GM18520 (cell line): ENCODE measurements around the gene STK40.

Source experiments
- ATAC-seq: cut with Tn5 transposase; IDR thresholded peaks from one replicate; pipeline ENCODE4 v1.9.1; 2021; ENCODE audit not compliant: unreplicated experiment

The STK40 gene

DNA sequence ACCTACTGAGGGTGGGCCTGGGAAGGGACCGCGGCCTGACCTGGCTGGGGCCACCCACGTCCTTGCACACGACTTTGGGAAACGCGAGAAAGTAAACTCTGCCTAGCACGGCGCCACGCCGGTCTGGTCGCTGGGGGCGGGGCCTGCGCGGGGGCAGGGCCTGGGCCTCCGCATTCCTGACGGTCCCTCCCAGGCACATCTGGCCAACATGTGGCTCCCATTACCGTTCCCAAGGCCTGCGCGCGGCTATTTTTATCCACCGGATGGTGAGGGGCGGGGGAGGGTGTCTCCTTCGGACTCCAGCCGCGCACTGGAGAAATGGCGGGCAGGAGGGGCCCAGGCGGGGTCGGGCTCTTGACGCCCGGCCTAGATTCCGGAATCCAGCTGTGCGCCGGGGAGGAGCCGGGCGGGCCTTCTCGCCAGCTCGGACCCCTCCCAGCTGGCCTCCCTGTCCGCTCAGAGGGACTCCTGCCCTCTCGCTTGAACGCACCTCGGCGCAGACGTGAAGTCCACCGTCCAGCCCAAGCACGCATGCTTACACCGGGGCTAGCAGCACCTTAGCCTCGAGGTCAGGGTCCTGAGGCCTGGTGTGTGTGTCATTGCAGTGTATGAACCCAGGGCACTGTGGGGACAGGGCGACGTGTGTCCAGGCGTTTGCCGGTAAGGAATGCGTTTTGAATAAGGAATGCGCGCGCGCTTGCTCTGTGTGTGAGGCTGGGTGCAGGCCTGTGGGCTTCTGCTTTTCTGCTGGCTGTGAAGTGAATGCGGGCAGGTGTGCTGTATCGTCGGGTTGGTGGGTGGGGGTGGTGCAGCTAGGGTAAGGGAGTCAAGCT lies 64.4 kb downstream of the STK40 start:
- ATAC-seq: no peak

DNA sequence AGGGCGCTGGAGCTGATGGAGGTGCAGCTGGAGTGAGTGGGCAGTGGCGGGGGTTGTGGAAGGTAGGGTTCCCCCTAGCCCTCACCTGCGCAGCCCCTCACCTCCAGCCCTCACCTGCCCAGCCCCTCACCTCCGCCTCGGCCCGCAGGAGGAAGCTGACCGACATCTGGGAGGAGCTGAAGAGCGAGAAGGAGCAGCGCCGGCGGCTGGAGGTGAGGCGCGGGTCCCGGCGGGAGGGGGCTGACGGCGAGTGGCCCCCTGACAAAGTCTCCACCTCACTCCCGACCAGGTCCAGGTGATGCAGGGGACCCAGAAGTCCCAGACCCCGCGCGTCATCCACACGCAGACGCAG lies 65.0 kb downstream of the STK40 start:
- no peak for ATAC-seq

DNA sequence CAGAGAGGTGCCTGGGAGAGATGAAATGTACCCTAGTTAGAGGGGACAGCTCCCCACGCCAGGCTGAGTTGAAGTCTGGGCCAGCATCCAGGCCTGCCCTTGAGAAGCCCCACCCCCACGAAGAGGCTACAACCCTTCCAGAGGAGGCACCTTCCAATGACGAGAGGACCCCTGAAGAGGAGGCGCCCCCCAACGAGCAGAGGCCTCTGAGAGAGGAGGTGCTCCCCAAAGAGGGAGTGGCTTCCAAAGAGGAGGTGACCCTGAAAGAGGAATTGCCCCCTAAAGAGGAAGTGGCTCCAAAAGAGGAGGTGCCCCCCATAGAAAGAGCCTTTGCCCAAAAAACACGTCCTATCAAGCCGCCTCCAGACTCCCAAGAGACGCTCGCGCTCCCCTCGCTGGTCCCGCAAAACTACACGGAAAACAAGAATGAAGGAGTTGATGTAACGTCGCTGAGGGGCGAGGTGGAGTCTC lies 65.4 kb downstream of the STK40 start:
- ATAC-seq: no peak

DNA sequence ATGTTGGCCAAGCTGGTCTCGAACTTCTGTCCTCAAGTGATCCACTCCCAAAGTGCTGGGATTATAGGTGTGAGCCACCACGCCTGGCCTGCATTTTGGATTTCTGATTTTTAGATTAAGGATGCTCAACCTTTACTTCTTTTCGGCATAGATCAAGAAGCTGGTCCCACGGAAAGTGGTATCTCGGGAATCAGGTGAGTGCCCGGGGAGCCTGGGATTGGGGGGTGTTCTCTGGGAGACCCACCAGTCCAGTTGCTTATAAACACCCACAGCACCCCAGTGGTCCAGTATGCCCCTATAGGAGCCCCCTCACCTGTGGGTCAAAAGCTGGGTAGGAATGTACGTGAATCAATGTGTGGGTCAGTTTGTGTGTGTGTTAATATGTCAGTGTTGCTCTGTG lies 76.3 kb downstream of the STK40 start:
- no peak for ATAC-seq

DNA sequence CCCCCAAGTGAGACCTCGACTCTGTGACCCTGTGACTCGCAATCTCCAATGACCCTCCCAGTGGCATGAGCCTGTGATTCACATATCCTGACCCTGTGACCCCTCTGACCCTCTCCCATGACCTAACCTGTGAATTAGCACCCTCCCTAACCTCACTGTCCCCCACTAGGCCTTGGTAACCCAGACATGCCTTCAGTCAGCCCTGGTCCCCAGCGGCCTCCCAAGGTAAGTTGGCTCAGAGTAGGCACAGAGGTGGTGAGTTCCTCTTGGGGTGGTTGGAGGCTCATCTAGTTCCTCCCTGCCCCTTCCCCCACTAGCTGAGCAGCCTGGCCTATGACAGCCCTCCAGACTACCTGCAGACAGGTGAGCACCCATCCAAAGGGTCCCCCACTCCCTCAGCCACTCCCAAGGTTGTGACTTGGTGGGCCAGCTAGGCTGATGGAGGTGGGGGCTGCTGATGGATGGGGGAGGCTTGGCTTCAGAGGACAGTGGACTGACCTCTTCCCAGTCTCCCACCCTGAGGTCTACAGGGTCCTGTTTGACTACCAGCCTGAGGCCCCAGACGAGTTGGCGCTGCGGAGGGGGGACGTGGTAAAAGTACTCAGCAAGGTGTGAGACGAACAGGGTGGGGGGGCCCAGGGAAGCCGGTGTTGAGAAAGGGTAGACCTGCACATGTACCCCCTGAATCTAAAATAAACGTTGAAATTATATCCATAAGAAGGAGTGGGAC lies 78.0 kb downstream of the STK40 start:
- no peak for ATAC-seq

DNA sequence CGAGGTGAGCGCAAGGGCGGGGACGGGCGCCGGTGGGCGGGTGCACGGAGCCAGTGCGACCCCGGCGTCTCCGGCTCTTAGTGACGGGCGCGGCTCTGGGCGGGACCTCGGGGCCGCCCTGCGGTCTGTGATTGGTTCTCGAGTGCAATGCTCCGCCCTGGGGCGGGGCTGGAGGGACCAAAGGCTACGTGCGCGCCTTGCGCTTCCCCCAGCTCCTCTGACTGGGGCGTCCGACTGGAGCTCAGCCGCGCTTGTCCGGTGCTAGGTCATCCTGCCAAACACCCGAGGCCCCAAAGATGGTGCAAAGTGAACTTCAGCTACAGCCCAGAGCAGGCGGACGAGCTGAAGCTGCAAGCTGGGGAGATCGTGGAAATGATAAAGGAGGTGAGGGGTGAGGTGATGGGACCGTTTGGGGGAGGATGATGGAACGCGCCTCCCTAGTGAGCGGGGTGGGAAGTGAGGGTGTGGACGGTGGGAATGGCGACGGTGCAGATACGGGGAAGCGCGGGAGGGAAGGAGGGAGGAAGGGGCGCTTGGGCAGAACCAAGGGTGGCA lies 78.7 kb downstream of the STK40 start:
- peak; percentile 98 for ATAC-seq

DNA sequence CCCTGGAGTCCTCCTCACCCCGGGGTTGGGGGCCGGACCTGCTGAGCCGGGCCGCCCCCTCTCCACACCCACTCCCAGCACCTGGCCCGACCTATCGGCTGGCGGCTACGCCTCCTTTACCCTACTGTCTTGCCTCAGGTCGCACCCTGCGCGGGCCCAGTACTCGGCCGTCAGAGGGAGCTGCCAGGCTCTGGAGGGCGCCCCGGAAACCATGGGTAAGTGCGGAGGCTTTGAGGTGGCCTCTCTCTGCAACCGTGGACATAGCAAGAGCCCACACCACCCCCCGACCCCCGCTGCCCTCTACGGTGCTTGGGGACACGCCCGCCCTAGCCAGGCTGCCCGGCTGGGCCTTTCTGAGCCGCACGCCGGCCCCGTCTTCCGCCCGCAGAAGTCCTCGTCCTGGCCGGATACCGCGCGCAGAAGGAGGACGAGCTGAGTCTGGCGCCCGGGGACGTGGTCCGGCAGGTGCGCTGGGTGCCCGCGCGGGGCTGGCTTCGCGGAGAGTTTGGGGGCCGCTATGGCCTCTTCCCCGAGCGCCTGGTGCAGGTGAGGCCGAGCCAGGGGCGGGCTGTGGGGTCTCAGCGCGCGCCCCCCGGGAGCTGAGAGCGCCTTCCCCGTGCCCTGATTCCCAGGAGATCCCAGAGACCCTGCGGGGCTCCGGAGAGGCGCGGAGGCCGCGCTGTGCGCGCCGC lies 79.4 kb downstream of the STK40 start, which contains the start of gene SH3D21:
TSS of gene SH3D21 (plus strand) at position 159 of the 692 bp plus-strand sequence. CDS start at position 212, 53 bp downstream.
- ATAC-seq: peak; percentile 13

DNA sequence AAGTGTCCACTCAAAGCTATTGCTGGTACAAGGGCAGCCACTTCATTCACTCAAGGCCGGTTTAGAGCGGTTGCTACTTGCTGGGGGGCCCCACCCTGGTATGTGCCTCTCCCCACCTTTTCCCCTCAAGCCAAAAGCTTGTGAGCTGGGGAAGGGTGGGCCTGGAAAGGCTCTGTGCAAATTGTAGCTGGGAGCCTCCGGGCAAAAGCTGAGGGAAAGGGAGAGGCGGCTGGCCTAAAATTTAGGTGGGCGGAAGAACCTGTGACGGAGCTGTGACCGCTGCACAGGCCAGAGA lies 79.9 kb downstream of the STK40 start:
- ATAC-seq: no peak

DNA sequence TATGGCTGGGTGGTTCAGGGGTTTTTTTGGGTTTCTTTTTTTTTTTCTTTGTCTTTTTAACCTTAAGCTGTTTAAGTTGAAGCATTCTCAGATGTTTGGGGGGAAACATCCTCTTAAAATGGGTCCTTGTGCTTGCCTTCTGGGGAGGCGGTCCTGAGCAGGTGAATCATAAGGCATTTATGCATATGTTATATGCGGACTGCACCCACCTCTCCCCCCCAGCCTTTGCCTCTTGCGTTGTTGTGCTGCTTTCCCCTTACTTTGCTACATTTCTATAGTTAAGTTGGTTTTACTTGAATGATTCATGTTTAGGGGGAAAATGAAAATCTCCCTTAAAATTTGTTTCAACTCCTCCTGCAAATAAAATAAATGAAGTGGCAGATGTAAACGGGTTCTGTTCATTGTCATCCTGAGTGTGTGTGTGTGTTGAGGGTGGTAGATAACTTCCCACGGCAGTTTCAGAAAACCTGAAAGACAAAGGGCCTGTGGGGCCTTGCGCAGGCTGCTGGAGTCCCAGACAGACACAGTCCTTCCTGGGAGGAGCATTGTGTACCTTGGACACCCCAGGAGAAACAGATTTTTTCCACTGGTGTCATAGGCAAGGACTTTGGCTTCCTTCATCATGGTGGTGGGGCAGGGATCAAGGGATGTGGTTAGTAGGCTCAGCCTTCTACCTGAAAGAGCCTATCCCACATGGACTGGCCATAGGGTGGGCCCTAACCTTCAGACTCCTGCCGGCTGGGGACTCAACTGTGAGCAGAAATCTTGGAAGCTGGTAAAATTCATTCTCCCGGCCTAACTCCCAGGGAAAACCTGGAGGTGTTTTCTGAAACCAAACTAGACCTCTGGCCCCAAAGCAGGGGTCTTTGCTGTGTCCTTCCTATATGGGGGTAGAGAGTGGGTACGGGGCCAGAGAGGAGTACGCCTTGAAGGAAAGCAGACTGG lies 80.5 kb downstream of the STK40 start:
- no peak for ATAC-seq

DNA sequence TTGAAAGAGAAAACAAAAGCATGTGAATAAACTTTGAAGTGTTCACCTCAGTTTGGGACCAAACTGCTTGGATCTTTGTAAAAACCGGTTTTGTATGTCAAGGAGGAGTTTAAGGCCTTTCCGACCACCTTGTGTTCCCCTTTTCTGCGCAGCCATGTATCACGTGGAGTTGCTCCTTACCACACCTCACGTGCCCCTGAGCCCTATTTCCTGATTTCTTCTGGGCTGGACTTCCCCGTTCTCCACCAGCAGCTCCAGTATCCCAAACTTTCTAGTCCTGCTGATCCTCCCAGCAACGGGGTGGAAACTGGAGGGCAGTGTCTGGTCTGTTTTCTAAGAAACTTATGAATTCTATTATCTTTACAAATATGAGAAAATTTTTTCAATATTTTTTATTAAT lies 81.2 kb downstream of the STK40 start:
- ATAC-seq: no peak

DNA sequence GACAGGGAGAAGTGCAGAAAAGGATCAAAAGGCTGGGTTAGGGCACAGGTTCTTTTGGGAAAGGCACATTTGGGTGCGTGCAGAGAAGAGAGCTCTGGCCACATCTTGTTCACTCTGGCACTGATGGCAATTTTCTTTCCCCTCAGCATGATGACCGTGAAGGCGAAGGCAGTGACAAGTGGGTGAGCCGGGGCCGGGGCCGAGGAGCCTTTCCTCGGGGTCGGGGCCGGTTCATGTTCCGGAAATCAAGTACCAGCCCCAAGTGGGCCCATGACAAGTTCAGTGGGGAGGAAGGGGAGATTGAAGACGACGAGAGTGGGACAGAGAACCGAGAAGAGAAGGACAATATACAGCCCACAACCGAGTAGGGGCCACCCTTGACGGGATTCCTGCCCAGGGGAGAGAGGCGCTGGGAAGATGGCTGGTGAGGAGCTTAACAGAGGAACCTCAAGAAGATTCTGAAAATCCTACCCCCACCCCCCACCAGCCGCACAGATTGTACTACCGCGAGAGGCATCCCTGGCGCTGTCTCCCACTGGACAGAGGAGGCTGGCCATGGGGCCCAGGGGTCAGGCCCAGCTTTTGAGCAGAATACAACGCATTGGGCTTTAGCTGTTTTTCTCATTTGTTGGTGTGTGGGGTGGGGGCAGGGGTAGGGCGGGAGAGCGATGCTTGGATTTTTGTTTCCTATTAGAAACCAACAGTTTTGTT lies 81.9 kb downstream of the STK40 start:
- no peak for ATAC-seq

DNA sequence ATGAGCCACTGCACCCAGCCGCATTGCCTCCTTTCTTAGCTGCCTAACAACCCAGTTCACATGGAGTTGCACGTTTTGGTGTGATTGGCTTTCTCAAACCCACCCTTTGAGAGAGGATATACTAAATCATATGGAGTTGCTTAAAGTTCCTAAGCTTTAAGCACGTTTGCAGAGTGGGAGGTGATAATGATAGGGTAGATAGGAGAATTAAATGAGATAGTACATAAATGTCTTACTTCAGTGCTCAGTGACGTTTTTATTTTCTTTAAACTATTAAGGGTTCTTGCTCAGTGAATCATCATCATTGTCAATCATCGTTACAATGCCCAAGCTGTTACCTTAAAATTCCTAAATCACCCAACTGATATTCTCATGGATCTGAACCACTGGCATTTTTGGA lies 82.5 kb downstream of the STK40 start:
- no peak for ATAC-seq

DNA sequence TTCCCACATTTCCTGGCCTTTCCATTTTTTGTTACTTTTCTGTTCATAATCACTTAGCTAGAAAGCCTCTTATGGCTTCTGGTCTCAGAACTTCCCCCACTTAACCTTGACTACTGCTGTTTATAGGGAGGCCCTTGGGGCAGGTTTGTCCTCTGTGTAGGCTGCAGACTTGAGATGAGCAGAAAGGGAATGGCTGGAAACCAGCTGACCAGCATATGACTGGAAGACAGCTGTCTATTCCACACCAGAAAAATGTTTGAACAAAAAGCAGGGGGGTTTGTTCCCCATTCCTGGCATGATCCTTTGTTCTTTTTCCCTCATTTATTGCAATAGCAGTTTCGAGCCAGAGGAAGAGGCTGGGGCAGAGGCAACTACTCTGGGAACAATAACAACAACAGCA lies 84.5 kb downstream of the STK40 start:
- ATAC-seq: no peak

DNA sequence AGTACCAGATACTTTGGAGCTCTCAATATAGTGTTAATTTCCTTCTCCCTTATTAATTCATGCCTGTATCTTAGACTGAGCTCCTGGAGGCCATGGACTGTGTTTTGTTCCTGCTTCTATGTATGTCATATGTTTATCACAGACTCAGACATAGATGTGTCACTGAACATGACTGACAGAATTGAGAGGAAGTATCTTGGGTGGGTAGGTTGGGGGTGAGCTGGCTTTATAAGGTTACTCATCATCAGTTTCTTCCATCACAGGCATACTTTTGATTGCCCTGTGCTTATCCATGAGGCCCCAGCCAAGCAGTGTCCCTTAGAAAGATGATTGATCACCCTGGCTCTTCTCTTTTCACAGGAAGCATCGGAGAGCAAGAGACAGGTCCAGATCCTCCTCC lies 85.2 kb downstream of the STK40 start:
- no peak for ATAC-seq

DNA sequence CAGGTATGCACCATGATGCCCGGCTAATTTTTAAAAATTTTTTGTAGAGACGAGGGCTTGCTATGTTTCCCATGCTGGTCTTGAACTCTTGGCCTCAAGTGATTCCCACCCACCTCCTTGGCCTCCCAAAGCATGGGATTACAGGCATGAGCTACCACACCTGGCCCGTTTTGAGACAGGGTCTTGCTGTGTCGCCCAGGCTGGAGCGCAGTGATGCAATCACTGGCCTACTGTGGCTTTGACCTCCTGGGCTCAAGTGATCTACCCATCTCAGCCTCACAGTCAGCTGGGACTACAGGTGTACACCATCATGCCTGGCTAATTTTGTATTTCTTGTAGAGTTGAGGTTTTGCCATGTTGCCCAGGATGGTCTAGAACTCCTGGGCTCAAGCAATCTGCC lies 87.1 kb downstream of the STK40 start:
- ATAC-seq: no peak

DNA sequence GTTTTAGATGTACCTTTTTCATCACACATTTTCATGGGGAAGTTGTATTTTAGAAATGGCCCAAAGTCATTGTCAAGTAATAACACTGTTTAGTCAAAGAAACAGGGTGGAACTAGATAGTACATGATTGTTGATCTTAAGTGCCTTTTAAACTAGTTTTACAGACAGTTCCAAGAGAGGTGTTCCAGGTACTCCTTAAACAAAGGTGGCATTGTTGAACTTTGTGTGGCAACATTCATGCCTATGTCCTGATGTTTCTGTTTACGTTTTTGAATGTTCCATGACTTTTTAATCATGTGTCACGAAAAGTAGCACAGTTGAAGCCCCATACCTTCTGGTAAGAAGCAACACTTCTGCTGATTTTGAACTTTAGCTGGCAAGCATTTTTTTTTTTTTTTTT lies 88.7 kb downstream of the STK40 start:
- no peak for ATAC-seq

DNA sequence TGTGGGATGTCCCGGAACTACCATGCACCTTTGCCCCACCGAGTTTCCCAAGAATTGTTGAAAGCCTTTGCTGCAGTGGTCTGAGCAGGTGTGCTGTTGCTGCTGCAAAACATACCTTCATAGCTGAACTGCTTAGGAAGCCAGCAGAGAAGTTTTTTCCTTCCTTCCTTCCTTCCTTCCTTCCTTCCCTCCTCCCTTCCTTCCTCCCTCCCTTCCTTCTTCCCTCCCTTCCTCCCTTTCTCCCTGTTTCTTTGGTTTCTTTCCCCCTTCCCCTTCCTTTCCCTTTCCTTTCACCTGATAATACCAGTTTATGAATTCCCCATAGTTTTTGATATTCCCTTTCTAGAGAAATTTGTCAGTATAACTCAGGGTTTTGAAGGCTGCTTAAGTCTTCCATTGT lies 90.3 kb downstream of the STK40 start:
- no peak for ATAC-seq
